Activated CD4-positive, alpha-beta T cell treated with anti-CD3 and anti-CD28 coated beads for 36 hours (primary cell): ENCODE results near the gene WFIKKN2. TPM values are rescaled to one million over a fixed set of nuclear protein-coding genes. Genes with fewer than 3 reads are reported as not detected.
"Not testable (repeated sequence)": the region's sequence is repeated elsewhere in the genome, so short reads cannot be mapped to it uniquely, and the experiment has no call there.

Source experiments
- ATAC-seq: fragments of 200-7000 bp; cut with Tn5 transposase; one replicate; pipeline ENCODE4 v1.10.0; 2021; ENCODE audit warnings: mild to moderate bottlenecking, moderate library complexity
- CTCF ChIA-PET: fragments of 350-600 bp; sonication (Branson Sonifier 250); formaldehyde crosslinking; loops from one replicate; lab custom pipeline; 2021; ENCODE audit warnings: antibody characterized with exemption; lab: Charles Lee
- POLR2A ChIA-PET: fragments of 350-600 bp; sonication (Branson Sonifier 250); formaldehyde crosslinking; loops from one replicate; lab custom pipeline; 2021; ENCODE audit warnings: antibody characterized with exemption, inconsistent platforms; lab: Charles Lee
- DNase-seq: peaks from one replicate; pipeline ENCODE4 v3.0.0-alpha.2; 2020
- H3K27ac Mint-ChIP-seq: one replicate; pipeline ENCODE4 v1.8.0; 2021; ENCODE audit warnings: mixed read lengths
- H3K27me3 Mint-ChIP-seq: one replicate; pipeline ENCODE4 v1.8.0; 2021; ENCODE audit warnings: mixed read lengths
- H3K36me3 Mint-ChIP-seq: one replicate; pipeline ENCODE4 v1.8.0; 2021; ENCODE audit warnings: low read depth, mixed read lengths
- H3K4me1 Mint-ChIP-seq: one replicate; pipeline ENCODE4 v1.8.0; 2021; ENCODE audit warnings: mixed read lengths
- H3K4me3 Mint-ChIP-seq: one replicate; pipeline ENCODE4 v1.8.0; 2021; ENCODE audit warnings: mild to moderate bottlenecking, moderate library complexity, mixed read lengths
- H3K9me3 Mint-ChIP-seq: one replicate; pipeline ENCODE4 v1.8.0; 2021; ENCODE audit warnings: low read depth, mixed read lengths
- intact Hi-C, 2 experiments: fragments of 100-400 bp; cut with DNase I in 1 of 2; cut with micrococcal nuclease in 1 of 2; formaldehyde crosslinking; loops; one replicate each; pipeline versions ENCODE4 v1.14.2 to v1.15.1; 2022 to 2024; cut with DNase I, micrococcal nuclease
- total RNA-seq, 2 experiments: library from RNA; stranded (reverse); gene quantifications; one replicate each; pipeline ENCODE4 v1.2.3, GENCODE V29; 2021

WFIKKN2 gene
- total RNA-seq, 2 experiments from 2014 or later, result not detected

- POLR2A ChIA-PET, intact Hi-C loops, ATAC-seq, H3K9me3 Mint-ChIP-seq, DNase-seq, H3K36me3 Mint-ChIP-seq, H3K27ac Mint-ChIP-seq, H3K27me3 Mint-ChIP-seq, H3K4me3 Mint-ChIP-seq: not testable (repeated sequence)
- peaks cover 24% of the 10 kb centered on the region for H3K4me1 Mint-ChIP-seq
- CTCF ChIA-PET, result interaction anchor here (0.6 to 0.7 kb wide), 3 partner anchors 29 to 420 kb away, joined by 3 to 5 read pairs (median 3); no protein-coding TSS in a partner anchor
These were observed 41.7 kb downstream of the WFIKKN2 start for GRCh38 chr17:50877042-50877441.

- Mint-ChIP-seq H3K27me3 (no peaks in the 10 kb centered on the region), H3K9me3 (peaks cover 2% of the 10 kb centered on the region), H3K36me3 (no peaks in the 10 kb centered on the region), H3K4me1 (peaks cover 18% of the 10 kb centered on the region), H3K27ac (no peak overlapping the region), H3K4me3 (no peak overlapping the region)
- ChIA-PET POLR2A (no interaction called here), CTCF (interaction anchor here (1.0 to 1.5 kb wide), 2 partner anchors 9 to 11 kb away, joined by 5 to 6 read pairs; no protein-coding TSS in a partner anchor)
- ATAC-seq, result no peak
- DNase-seq, result no peak
- intact Hi-C loops, result no loop called here
These were observed 42.5 kb downstream of the WFIKKN2 start for GRCh38 chr17:50877838-50878237.

GRCh38 chr17:50879086-50879485 is 43.7 kb downstream of the WFIKKN2 start:
- Mint-ChIP-seq H3K9me3 (peaks cover 2% of the 10 kb centered on the region), H3K4me3 (no peak overlapping the region), H3K27ac (no peak overlapping the region), H3K36me3 (no peaks in the 10 kb centered on the region), H3K27me3 (no peaks in the 10 kb centered on the region), H3K4me1 (peaks cover 15% of the 10 kb centered on the region)
- intact Hi-C loops, result no loop called here
- ChIA-PET CTCF (interaction anchor here (1.0 to 1.5 kb wide), 2 partner anchors 8 to 9 kb away, joined by 5 to 6 read pairs; no protein-coding TSS in a partner anchor), POLR2A (no interaction called here)
- DNase-seq (no peak), ATAC-seq (no peak)

- intact Hi-C loops, result no loop called here
- ATAC-seq (no peak), DNase-seq (no peak)
- Mint-ChIP-seq H3K27me3 (no peaks in the 10 kb centered on the region), H3K27ac (no peak overlapping the region), H3K4me3 (no peak overlapping the region), H3K4me1 (peaks cover 19% of the 10 kb centered on the region), H3K9me3 (peaks cover 2% of the 10 kb centered on the region), H3K36me3 (no peaks in the 10 kb centered on the region)
- POLR2A ChIA-PET, result no interaction called here
- CTCF ChIA-PET, result no interaction called here
These were observed 45.8 kb downstream of the WFIKKN2 start for GRCh38 chr17:50881182-50881581.

GRCh38 chr17:50882851-50883250 is 47.5 kb downstream of the WFIKKN2 start:
- Mint-ChIP-seq H3K27me3 (no peaks in the 10 kb centered on the region), H3K4me3 (no peak overlapping the region), H3K27ac (no peak overlapping the region), H3K4me1 (peaks cover 32% of the 10 kb centered on the region), H3K9me3 (peaks cover 2% of the 10 kb centered on the region), H3K36me3 (no peaks in the 10 kb centered on the region)
- ChIA-PET POLR2A (interaction anchor here (1.5 kb wide), 1 partner anchor 15 kb away, joined by 3 read pairs; no protein-coding TSS in a partner anchor), CTCF (interaction anchor here (0.5 kb wide), 1 partner anchor 454 kb away, joined by 3 read pairs; no protein-coding TSS in a partner anchor)
- intact Hi-C loops, result no loop called here
- DNase-seq, result no peak
- ATAC-seq, result no peak

GRCh38 chr17:50883850-50884438 is 48.6 kb downstream of the WFIKKN2 start:
- Mint-ChIP-seq H3K4me3 (no peak overlapping the region), H3K4me1 (peaks cover 34% of the 10 kb centered on the region), H3K36me3 (no peaks in the 10 kb centered on the region), H3K27me3 (no peaks in the 10 kb centered on the region), H3K27ac (no peak overlapping the region), H3K9me3 (peaks cover 1% of the 10 kb centered on the region)
- ChIA-PET CTCF (interaction anchor here (0.7 to 1.8 kb wide), 4 partner anchors 17 to 76 kb away, joined by 4 to 6 read pairs (median 5); no protein-coding TSS in a partner anchor), POLR2A (no interaction called here)
- no peak for DNase-seq
- intact Hi-C loops, result no loop called here
- no peak for ATAC-seq

- Mint-ChIP-seq H3K36me3 (no peaks in the 10 kb centered on the region), H3K9me3 (no peaks in the 10 kb centered on the region), H3K27me3 (no peaks in the 10 kb centered on the region), H3K4me1 (peaks cover 34% of the 10 kb centered on the region), H3K4me3 (no peak overlapping the region), H3K27ac (no peak overlapping the region)
- no peak for DNase-seq
- ChIA-PET CTCF (interaction anchor here (0.5 to 1.8 kb wide), 7 partner anchors 18 to 588 kb away, joined by 3 to 6 read pairs (median 4); no protein-coding TSS in a partner anchor), POLR2A (no interaction called here)
- ATAC-seq, result no peak
- intact Hi-C loops, result no loop called here
These were observed 49.3 kb downstream of the WFIKKN2 start for GRCh38 chr17:50884439-50885311.

- intact Hi-C loops, result no loop called here
- no peak overlapping the region for H3K4me3 Mint-ChIP-seq
- no peak for DNase-seq
- peaks cover 25% of the 10 kb centered on the region for H3K4me1 Mint-ChIP-seq
- ATAC-seq, result peak; percentile 26
- no peaks in the 10 kb centered on the region for H3K27me3 Mint-ChIP-seq
- no peaks in the 10 kb centered on the region for H3K9me3 Mint-ChIP-seq
- no peaks in the 10 kb centered on the region for H3K36me3 Mint-ChIP-seq
- ChIA-PET POLR2A (interaction anchor here (1.4 kb wide), 1 partner anchor 20 kb away, joined by 5 read pairs; no protein-coding TSS in a partner anchor), CTCF (interaction anchor here (0.6 to 1.5 kb wide), 5 partner anchors 9 to 35 kb away, joined by 3 to 6 read pairs (median 4); no protein-coding TSS in a partner anchor)
- no peak overlapping the region for H3K27ac Mint-ChIP-seq
These were observed 52.4 kb downstream of the WFIKKN2 start for GRCh38 chr17:50887705-50888245.

- ATAC-seq (no peak), DNase-seq (no peak)
- Mint-ChIP-seq H3K27me3 (no peaks in the 10 kb centered on the region), H3K4me1 (peaks cover 15% of the 10 kb centered on the region), H3K27ac (no peak overlapping the region), H3K4me3 (no peak overlapping the region), H3K36me3 (no peaks in the 10 kb centered on the region), H3K9me3 (no peaks in the 10 kb centered on the region)
- ChIA-PET POLR2A (interaction anchor here (1.4 kb wide), 1 partner anchor 22 kb away, joined by 4 read pairs; no protein-coding TSS in a partner anchor), CTCF (interaction anchor here (0.7 to 1.0 kb wide), 2 partner anchors 16 to 48 kb away, joined by 3 read pairs; no protein-coding TSS in a partner anchor)
- intact Hi-C loops, result no loop called here
These were observed 54.2 kb downstream of the WFIKKN2 start for GRCh38 chr17:50889528-50890118.

- ATAC-seq (no peak), DNase-seq (no peak)
- ChIA-PET CTCF (interaction anchor here (0.5 to 1.0 kb wide), 4 partner anchors 32 to 462 kb away, joined by 3 to 4 read pairs (median 4); no protein-coding TSS in a partner anchor), POLR2A (no interaction called here)
- intact Hi-C loops, result no loop called here
- H3K4me1 Mint-ChIP-seq, result peaks cover 15% of the 10 kb centered on the region
- H3K27me3 Mint-ChIP-seq, result no peaks in the 10 kb centered on the region
- no peak overlapping the region for H3K4me3 Mint-ChIP-seq
- no peaks in the 10 kb centered on the region for H3K9me3 Mint-ChIP-seq
- H3K36me3 Mint-ChIP-seq, result no peaks in the 10 kb centered on the region
- H3K27ac Mint-ChIP-seq, result no peak overlapping the region
These were observed 55.5 kb downstream of the WFIKKN2 start for GRCh38 chr17:50890675-50891516.
